Measurements from ENCODE around the gene RPAP2. TPM values are rescaled to one million over a fixed set of nuclear protein-coding genes. Genes with fewer than 3 reads are reported as not detected.

The RPAP2 gene
- total and polyA plus RNA-seq, 2 of the 8 experiments (the other 6 are each of a cell fraction or from before 2014, with no cell fraction given) = 7.9 to 28.4 TPM

DNA sequence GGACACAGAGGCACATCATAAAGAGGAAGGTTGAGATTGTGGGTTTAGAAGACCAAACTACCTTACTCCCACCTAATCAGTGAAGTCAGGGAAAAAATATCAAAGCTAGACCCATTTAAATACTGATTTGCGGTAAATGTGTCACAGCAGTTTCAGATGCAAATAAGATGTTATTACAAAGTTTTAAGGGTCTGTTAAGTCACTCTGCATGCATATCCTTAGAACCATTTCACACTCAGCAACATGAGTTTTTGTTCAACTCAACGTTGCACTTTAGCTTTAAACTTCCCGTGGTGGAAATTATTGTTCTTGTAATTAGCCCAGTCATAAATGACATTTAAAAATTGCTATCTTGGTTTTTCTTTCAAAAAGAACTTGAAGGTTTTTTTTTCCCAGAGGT lies 34.8 kb downstream of the RPAP2 start:
- Histone ChIP-seq H4K91ac (replicated peaks; ENCODE audit: insufficient read length, low read length) (no peak overlapping the region), H3K18ac (ENCODE audit: extremely low read depth, low read length) (no peak overlapping the region), H2BK5ac (ENCODE audit: low read depth, low read length) (no peak overlapping the region), H2BK120ac (replicated peaks; ENCODE audit: low read depth, low read length) (no peak overlapping the region), H3K23ac (ENCODE audit: insufficient read length) (no peak overlapping the region), H3K56ac (replicated peaks; ENCODE audit: insufficient read length, low read depth, low read length) (no peak overlapping the region), H3K4me3 (ENCODE audit: extremely low read depth in 1 of 4, insufficient read depth in 2 of 4, low read depth in 3 of 4, low read length in 4 of 4) (no peak overlapping the region), H3K27ac (ENCODE audit: low read depth, low read length) (no peak overlapping the region), H2BK15ac (ENCODE audit: low read length) (no peak overlapping the region), H3K4me2 (ENCODE audit: insufficient read depth in 1 of 2, low read depth in 2 of 2, low read length in 2 of 2) (no peak overlapping the region), H3K36me3 (ENCODE audit: control insufficient read depth in 2 of 4, insufficient read depth in 4 of 4, low read length in 3 of 4) (peaks cover 0 to 22% (median 4%) of the 10 kb centered on the region in 4 experiments; a peak in 4 of 8 replicates), H3K79me1 (ENCODE audit: low read depth, low read length) (no peaks in the 10 kb centered on the region), H3K14ac (ENCODE audit: insufficient read length) (no peak overlapping the region), H3K27me3 (replicated peaks in 1 of 4; ENCODE audit: control insufficient read depth in 3 of 4, extremely low read depth in 1 of 4, insufficient read depth in 3 of 4, low read length in 3 of 4) (no peaks in the 10 kb centered on the region), H4K5ac (ENCODE audit: insufficient read length, low read depth, low read length) (no peak overlapping the region), H4K8ac (ENCODE audit: extremely low read depth, insufficient read depth, low read length) (no peak overlapping the region), H3K9ac (replicated peaks in 1 of 4; ENCODE audit: extremely low read depth in 1 of 4, low read depth in 3 of 4, low read length in 3 of 4) (no peak overlapping the region), H2AK5ac (ENCODE audit: low read depth, low read length) (no peak overlapping the region), H3K4ac (replicated peaks; ENCODE audit: insufficient read length, low read depth, low read length) (no peak overlapping the region), H3K4me1 (replicated peaks in 1 of 4; ENCODE audit: control insufficient read depth in 3 of 4, insufficient read depth in 4 of 4, low read length in 3 of 4) (no peaks in the 10 kb centered on the region), H3K9me3 (ENCODE audit: insufficient read depth in 2 of 2, low read depth in 1 of 2, low read length in 1 of 2) (no peaks in the 10 kb centered on the region), H4K20me1 (replicated peaks in 1 of 2; ENCODE audit: control insufficient read depth in 1 of 2, insufficient read depth in 2 of 2, low read length in 2 of 2) (no peaks in the 10 kb centered on the region), H2BK20ac (ENCODE audit: low read length) (no peak overlapping the region), H3K79me2 (ENCODE audit: control insufficient read depth in 1 of 2, insufficient read depth in 2 of 2, low read length in 2 of 2) (no peaks in the 10 kb centered on the region), H2BK12ac (ENCODE audit: low read depth, low read length) (no peak overlapping the region), H2AFZ (ENCODE audit: low read length) (no peak overlapping the region), H3K23me2 (ENCODE audit: low read depth, low read length) (no peaks in the 10 kb centered on the region)
- DNase-seq (ENCODE audit: low read depth in 1 of 2, low spot score in 2 of 2) (no peak), FAIRE-seq (no peak)
- WGBS, 2 experiments (ENCODE audit: extremely low coverage in 1 of 2, insufficient coverage in 1 of 2, insufficient read length in 1 of 2, insufficient replicate concordance in 2 of 2, low coverage in 1 of 2, low lambda C conversion rate in 2 of 2, missing lambda C conversion rate in 1 of 2) = 97% methylated on average over 3 of the region's 3 CpGs; no CpG with 5 or more reads in 1 of the 2 experiments
- POLR2A ChIA-PET (ENCODE audit: partially characterized antibody) = no interaction called here
- TF ChIP-seq POLR2AphosphoS5 (IDR thresholded peaks at IDR 0.05; ENCODE audit: low read depth, low read length) = no peak
- TF ChIP-seq EZH2 (IDR thresholded peaks at IDR 0.05; ENCODE audit: low read depth, low read length, severe bottlenecking) = no peak
- no peak for TF ChIP-seq MAFK (IDR thresholded peaks at IDR 0.05; ENCODE audit: low read depth, low read length)
- TF ChIP-seq BCL11A (IDR thresholded peaks at IDR 0.05; ENCODE audit: low read depth in 2 of 2, low read length in 2 of 2) = no peak
- CTCF ChIA-PET (ENCODE audit: partially characterized antibody) = interaction anchor here (0.8 kb wide), 1 partner anchor 151 kb away, joined by 3 read pairs; no protein-coding TSS in a partner anchor

All from H1 (cell line).